Caco-2 (cell line): ENCODE data around the gene PHF21A. TPM values are rescaled to one million over a fixed set of nuclear protein-coding genes. Genes with fewer than 3 reads are reported as not detected.

Experiments used
- BruUV-seq: library from RNA; stranded (reverse); fragments of 400-500 nt; replicated peaks from 2 replicates; lab custom pipeline; 2021; lab: Mats Ljungman, UMichigan
- CTCF ChIA-PET: fragments of 300-600 bp; sonication (Branson Sonifier 250); formaldehyde crosslinking; loops from one replicate; lab custom pipeline; 2022; ENCODE audit warnings: antibody characterized with exemption; lab: Charles Lee
- POLR2A ChIA-PET: fragments of 300-600 bp; sonication (Branson Sonifier 250); formaldehyde crosslinking; loops from one replicate; lab custom pipeline; 2022; ENCODE audit warnings: antibody characterized with exemption; lab: Charles Lee
- DNase-seq, 2 experiments: peaks; one replicate each; pipeline versions ENCODE4 v3.0.0 to v3.0.0-alpha.2; 2020 to 2022
- H3K27me3 ChIP-seq: replicated peaks from 2 replicates; pipeline ENCODE4 v1.6.0; 2011; ENCODE audit warnings: low read length; ENCODE audit not compliant: control insufficient read depth, insufficient read depth
- H3K36me3 ChIP-seq: 2 replicates; pipeline ENCODE4 v1.5.1; 2011; ENCODE audit warnings: low read length; ENCODE audit not compliant: control insufficient read depth, insufficient read depth
- H3K4me1 ChIP-seq: fragments of 250-450 bp; sonication (Bioruptor Pico); 2 replicates; pipeline ENCODE4 v1.5.1; 2020; ENCODE audit warnings: mild to moderate bottlenecking
- H3K4me3 ChIP-seq: 2 replicates; pipeline ENCODE4 v1.5.1; 2011; ENCODE audit warnings: low read depth, mild to moderate bottlenecking, control low read depth, low read length
- H3K9me3 ChIP-seq: fragments of 250-450 bp; sonication (Bioruptor Pico); 2 replicates; pipeline ENCODE4 v1.5.1; 2020; ENCODE audit warnings: mild to moderate bottlenecking, moderate library complexity
- H3K27ac Mint-ChIP-seq: one replicate; pipeline ENCODE4 v1.8.0; 2022; ENCODE audit warnings: mixed read lengths; ENCODE audit not compliant: unreplicated experiment
- H3K27me3 Mint-ChIP-seq: one replicate; pipeline ENCODE4 v1.8.0; 2022; ENCODE audit warnings: mixed read lengths; ENCODE audit not compliant: insufficient read depth, unreplicated experiment
- H3K36me3 Mint-ChIP-seq: one replicate; pipeline ENCODE4 v1.8.0; 2022; ENCODE audit warnings: mild to moderate bottlenecking, mixed read lengths; ENCODE audit not compliant: insufficient read depth, unreplicated experiment
- H3K4me1 Mint-ChIP-seq: one replicate; pipeline ENCODE4 v1.8.0; 2022; ENCODE audit warnings: low read depth, mixed read lengths; ENCODE audit not compliant: unreplicated experiment
- H3K4me3 Mint-ChIP-seq: one replicate; pipeline ENCODE4 v1.8.0; 2022; ENCODE audit warnings: mild to moderate bottlenecking, moderate library complexity, mixed read lengths; ENCODE audit not compliant: unreplicated experiment
- H3K9me3 Mint-ChIP-seq: one replicate; pipeline ENCODE4 v1.8.0; 2022; ENCODE audit warnings: mixed read lengths; ENCODE audit not compliant: unreplicated experiment
- intact Hi-C: fragments of 100-400 bp; cut with micrococcal nuclease; formaldehyde crosslinking; loops from one replicate; pipeline ENCODE4 v1.10.0; 2022; ENCODE audit not compliant: unreplicated experiment
- total RNA-seq: library from RNA; stranded (reverse); gene quantifications from 2 replicates; pipeline ENCODE4 v1.2.3, GENCODE V29; 2022
- TF ChIP-seq, protein P1 (sequence below), 2 experiments: fragments of 200-600 bp in 1 of 2; IDR thresholded peaks; 1 replicate in 1 of 2; 2 replicates in 1 of 2; pipeline versions ENCODE4 v1.5.1 to v1.8.0; 2011 to 2022; ENCODE audit warnings: antibody characterized with exemption in 1 of 2, control low read depth in 1 of 2, inconsistent platforms in 1 of 2, low read depth in 1 of 2, low read length in 1 of 2, mild to moderate bottlenecking in 1 of 2, moderate library complexity in 1 of 2; ENCODE audit not compliant: insufficient read depth in 1 of 2, severe bottlenecking in 1 of 2, unreplicated experiment in 1 of 2

Gene PHF21A
- total RNA-seq, 1 experiment from 2014 or later, result 20.0 TPM

DNA sequence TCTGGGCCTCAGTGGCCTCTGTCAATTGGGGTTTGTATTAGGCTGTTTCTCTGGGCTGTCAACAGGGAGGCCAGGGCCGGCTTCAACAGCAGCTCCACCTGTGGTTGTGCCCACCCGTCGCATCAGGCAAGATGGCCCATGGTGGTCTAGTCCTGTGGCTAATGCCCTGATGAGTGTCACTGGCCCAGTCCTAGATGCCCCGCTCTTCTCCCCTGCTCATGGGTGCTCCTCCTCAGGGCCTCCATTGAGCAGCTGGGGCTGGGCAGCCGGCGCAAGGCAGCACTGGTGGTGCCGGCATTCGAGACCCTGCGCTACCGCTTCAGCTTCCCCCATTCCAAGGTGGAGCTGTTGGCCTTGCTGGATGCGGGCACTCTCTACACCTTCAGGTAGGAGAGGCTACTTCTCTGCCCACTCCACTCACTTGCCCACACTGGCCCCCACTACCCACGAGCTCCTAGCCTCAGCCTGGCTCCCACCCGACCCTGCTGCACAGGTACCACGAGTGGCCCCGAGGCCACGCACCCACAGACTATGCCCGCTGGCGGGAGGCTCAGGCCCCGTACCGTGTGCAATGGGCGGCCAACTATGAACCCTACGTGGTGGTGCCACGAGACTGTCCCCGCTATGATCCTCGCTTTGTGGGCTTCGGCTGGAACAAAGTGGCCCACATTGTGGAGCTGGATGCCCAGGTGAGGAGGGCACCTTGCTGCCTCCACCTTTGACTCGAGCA, 193.4 kb downstream of the PHF21A start:
- TF ChIP-seq, protein P1, sequence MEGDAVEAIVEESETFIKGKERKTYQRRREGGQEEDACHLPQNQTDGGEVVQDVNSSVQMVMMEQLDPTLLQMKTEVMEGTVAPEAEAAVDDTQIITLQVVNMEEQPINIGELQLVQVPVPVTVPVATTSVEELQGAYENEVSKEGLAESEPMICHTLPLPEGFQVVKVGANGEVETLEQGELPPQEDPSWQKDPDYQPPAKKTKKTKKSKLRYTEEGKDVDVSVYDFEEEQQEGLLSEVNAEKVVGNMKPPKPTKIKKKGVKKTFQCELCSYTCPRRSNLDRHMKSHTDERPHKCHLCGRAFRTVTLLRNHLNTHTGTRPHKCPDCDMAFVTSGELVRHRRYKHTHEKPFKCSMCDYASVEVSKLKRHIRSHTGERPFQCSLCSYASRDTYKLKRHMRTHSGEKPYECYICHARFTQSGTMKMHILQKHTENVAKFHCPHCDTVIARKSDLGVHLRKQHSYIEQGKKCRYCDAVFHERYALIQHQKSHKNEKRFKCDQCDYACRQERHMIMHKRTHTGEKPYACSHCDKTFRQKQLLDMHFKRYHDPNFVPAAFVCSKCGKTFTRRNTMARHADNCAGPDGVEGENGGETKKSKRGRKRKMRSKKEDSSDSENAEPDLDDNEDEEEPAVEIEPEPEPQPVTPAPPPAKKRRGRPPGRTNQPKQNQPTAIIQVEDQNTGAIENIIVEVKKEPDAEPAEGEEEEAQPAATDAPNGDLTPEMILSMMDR (IDR thresholded peaks at IDR 0.05; ENCODE audit: insufficient read depth in 1 of 2, low read depth in 1 of 2, low read length in 1 of 2, severe bottlenecking in 1 of 2, unreplicated experiment in 1 of 2), result no peak
- Histone ChIP-seq H3K4me1 (0 out of 2 replicates have a peak, but pooled peaks cover 4% of the 10 kb centered on the region), H3K4me3 (no peak overlapping the region), H3K36me3 (peaks cover 1% of the 10 kb centered on the region), H3K9me3 (no peaks in the 10 kb centered on the region), H3K27me3 (no peaks in the 10 kb centered on the region)
- Mint-ChIP-seq H3K4me3 (no peak overlapping the region), H3K36me3 (peaks cover 66% of the 10 kb centered on the region), H3K4me1 (peaks cover 7% of the 10 kb centered on the region), H3K27ac (peak overlapping the region; percentile 61), H3K27me3 (no peaks in the 10 kb centered on the region), H3K9me3 (no peaks in the 10 kb centered on the region)
- intact Hi-C loops, result no loop called here
- POLR2A ChIA-PET, result no interaction called here
- CTCF ChIA-PET, result interaction anchor here (0.9 kb wide), 1 partner anchor 89 kb away, joined by 3 read pairs; no protein-coding TSS in a partner anchor
- BruUV-seq, result no TSS peak
- peak in 1 of 2 experiments; percentile 31 for DNase-seq

DNA sequence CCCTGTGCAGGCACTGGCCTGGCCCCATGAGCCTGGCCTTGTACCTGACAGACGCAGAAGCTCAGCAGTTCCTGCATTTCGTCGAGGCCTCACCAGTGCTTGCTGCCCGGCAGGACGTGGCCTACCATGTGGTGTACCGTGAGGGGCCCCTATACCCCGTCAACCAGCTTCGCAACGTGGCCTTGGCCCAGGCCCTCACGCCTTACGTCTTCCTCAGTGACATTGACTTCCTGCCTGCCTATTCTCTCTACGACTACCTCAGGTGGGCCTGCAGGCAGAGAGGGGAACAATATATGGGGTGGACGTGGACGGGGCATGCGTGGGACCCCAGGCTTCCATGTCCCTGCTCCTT, 193.9 kb downstream of the PHF21A start:
- Histone ChIP-seq H3K27me3 (no peaks in the 10 kb centered on the region), H3K4me3 (no peak overlapping the region), H3K36me3 (peaks cover 1% of the 10 kb centered on the region), H3K9me3 (no peaks in the 10 kb centered on the region), H3K4me1 (0 out of 2 replicates have a peak, but pooled peaks cover 4% of the 10 kb centered on the region)
- H3K4me1 Mint-ChIP-seq, result peaks cover 7% of the 10 kb centered on the region
- ChIA-PET POLR2A (interaction anchor here (1.1 kb wide), 1 partner anchor 9 kb away, joined by 4 read pairs; the partner anchor contains the start of gene PEX16), CTCF (no interaction called here)
- H3K9me3 Mint-ChIP-seq, result no peaks in the 10 kb centered on the region
- no peak for DNase-seq
- intact Hi-C loops, result no loop called here
- TF ChIP-seq, protein P1 (IDR thresholded peaks at IDR 0.05; ENCODE audit: insufficient read depth in 1 of 2, low read depth in 1 of 2, low read length in 1 of 2, severe bottlenecking in 1 of 2, unreplicated experiment in 1 of 2), result no peak
- BruUV-seq, result no TSS peak
- peaks cover 66% of the 10 kb centered on the region for H3K36me3 Mint-ChIP-seq
- no peak overlapping the region for H3K27ac Mint-ChIP-seq
- no peaks in the 10 kb centered on the region for H3K27me3 Mint-ChIP-seq
- no peak overlapping the region for H3K4me3 Mint-ChIP-seq

DNA sequence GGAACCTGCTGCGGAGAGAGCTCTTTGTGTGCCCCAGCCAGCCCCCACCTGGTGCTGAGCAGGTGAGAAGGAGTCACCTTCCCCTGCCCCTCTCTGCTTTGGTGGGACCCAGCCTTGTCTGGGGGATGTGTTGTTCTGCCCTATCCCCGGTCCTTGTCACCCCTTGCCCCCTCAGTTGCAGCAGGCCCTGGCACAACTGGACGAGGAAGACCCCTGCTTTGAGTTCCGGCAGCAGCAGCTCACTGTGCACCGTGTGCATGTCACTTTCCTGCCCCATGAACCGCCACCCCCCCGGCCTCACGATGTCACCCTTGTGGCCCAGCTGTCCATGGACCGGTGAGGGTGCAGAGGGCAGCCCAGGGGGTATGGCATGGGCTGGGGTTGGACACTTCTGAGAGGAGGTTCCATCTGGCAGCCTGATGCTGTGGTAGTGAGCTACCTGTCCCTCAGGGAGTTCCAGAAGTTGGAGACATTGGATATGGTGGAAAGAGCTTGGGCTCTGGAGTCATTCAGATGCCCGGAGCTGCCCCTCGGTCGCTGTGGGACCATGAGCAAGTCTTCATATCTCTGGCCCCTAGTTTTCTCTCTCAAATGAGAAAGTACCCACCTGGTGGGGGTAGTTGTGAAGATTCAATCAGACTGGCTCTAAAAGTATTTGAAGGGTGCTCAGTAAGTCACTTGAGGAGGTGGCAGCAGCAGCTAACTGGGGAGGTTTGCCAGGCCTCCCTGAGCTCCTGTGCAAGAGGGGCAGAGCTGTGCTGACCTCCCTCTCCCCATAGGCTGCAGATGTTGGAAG, 194.5 kb downstream of the PHF21A start:
- peaks cover 8% of the 10 kb centered on the region for H3K4me1 Mint-ChIP-seq
- ChIA-PET POLR2A (interaction anchor here (1.1 kb wide), 1 partner anchor 9 kb away, joined by 4 read pairs; the partner anchor contains the start of gene PEX16), CTCF (no interaction called here)
- H3K9me3 ChIP-seq, result no peaks in the 10 kb centered on the region
- no TSS peak for BruUV-seq
- peak in 1 of 2 experiments; percentile 29 for DNase-seq
- TF ChIP-seq, protein P1 (IDR thresholded peaks at IDR 0.05; ENCODE audit: insufficient read depth in 1 of 2, low read depth in 1 of 2, low read length in 1 of 2, severe bottlenecking in 1 of 2, unreplicated experiment in 1 of 2), result no peak
- no peak overlapping the region for H3K27ac Mint-ChIP-seq
- H3K36me3 ChIP-seq, result no peaks in the 10 kb centered on the region; the same call in none of the 2 replicates
- peaks cover 5% of the 10 kb centered on the region for H3K4me1 ChIP-seq
- no peak overlapping the region for H3K4me3 Mint-ChIP-seq
- intact Hi-C loops, result no loop called here
- no peak overlapping the region for H3K4me3 ChIP-seq
- peaks cover 66% of the 10 kb centered on the region for H3K36me3 Mint-ChIP-seq
- no peaks in the 10 kb centered on the region for H3K27me3 Mint-ChIP-seq
- H3K27me3 ChIP-seq, result no peaks in the 10 kb centered on the region
- no peaks in the 10 kb centered on the region for H3K9me3 Mint-ChIP-seq
